Hepatic stellate cell (primary cell): Measurements from ENCODE around the gene BRD4.

Experiments used
- DNase-seq: peaks from one replicate; pipeline ENCODE4 v3.0.0; 2011; ENCODE audit warnings: low spot score

The BRD4 gene

GRCh38 chr19:15265214-15265849 is 67.0 kb downstream of the BRD4 start:
- DNase-seq, result no peak

GRCh38 chr19:15264933-15265206 is 67.5 kb downstream of the BRD4 start:
- DNase-seq, result no peak

GRCh38 chr19:15264061-15264932 is 68.0 kb downstream of the BRD4 start:
- peak; percentile 66 for DNase-seq

GRCh38 chr19:15263361-15263985 is 68.9 kb downstream of the BRD4 start:
- no peak for DNase-seq

- no peak for DNase-seq
Measured at GRCh38 chr19:15262011-15262410, 70.3 kb downstream of the BRD4 start.

- peak; percentile 44 for DNase-seq
Measured at GRCh38 chr19:15260939-15261338, 71.4 kb downstream of the BRD4 start.

GRCh38 chr19:15259907-15260306 is 72.4 kb downstream of the BRD4 start:
- DNase-seq, result no peak

GRCh38 chr19:15257782-15258181 is 74.6 kb downstream of the BRD4 start:
- no peak for DNase-seq

- DNase-seq, result no peak
Measured at GRCh38 chr19:15256708-15257331, 75.5 kb downstream of the BRD4 start.

- DNase-seq, result no peak
Measured at GRCh38 chr19:15255359-15255990, 76.9 kb downstream of the BRD4 start.

- DNase-seq, result no peak
Measured at GRCh38 chr19:15254547-15254946, 77.8 kb downstream of the BRD4 start.

- DNase-seq, result no peak
Measured at GRCh38 chr19:15253513-15253912, 78.8 kb downstream of the BRD4 start.

- no peak for DNase-seq
Measured at GRCh38 chr19:15253061-15253460, 79.3 kb downstream of the BRD4 start.

- DNase-seq, result peak; percentile 90
Measured at GRCh38 chr19:15252398-15253018, 79.8 kb downstream of the BRD4 start.

- DNase-seq, result peak; percentile 94
Measured at GRCh38 chr19:15251749-15252397, 80.5 kb downstream of the BRD4 start.

- DNase-seq, result peak; percentile 82
Measured at GRCh38 chr19:15251010-15251748, 81.2 kb downstream of the BRD4 start.

- no peak for DNase-seq
Measured at GRCh38 chr19:15250640-15250993, 81.7 kb downstream of the BRD4 start.

- peak; percentile 96 for DNase-seq
Measured at GRCh38 chr19:15249972-15250639, 82.2 kb downstream of the BRD4 start.

GRCh38 chr19:15249528-15249874 is 82.8 kb downstream of the BRD4 start:
- DNase-seq, result no peak
